Liver (tissue), 9 donors: ENCODE measurements around the gene PODN. TPM values are rescaled to one million over a fixed set of nuclear protein-coding genes. Genes with fewer than 3 reads are reported as not detected.

Source experiments
- DNase-seq: peaks from one replicate; pipeline ENCODE4 v3.0.0-alpha.2; 2017; ENCODE audit warnings: low spot score
- H3K27ac ChIP-seq, 2 donors: one replicate each; pipeline ENCODE4 v1.7.0; 2013; ENCODE audit warnings: inconsistent platforms in 2 of 2, low read length in 2 of 2, control low read depth in 1 of 2, low read depth in 1 of 2, mild to moderate bottlenecking in 1 of 2
- H3K27me3 ChIP-seq, 4 donors: one replicate each; pipeline versions ENCODE4 v1.6.1 to v1.7.0; 2013; ENCODE audit warnings: low read length in 3 of 4, inconsistent platforms in 1 of 4, mild to moderate bottlenecking in 1 of 4, moderate library complexity in 1 of 4; ENCODE audit not compliant: control insufficient read depth in 4 of 4, insufficient read depth in 4 of 4
- H3K36me3 ChIP-seq, 4 donors: one replicate each; pipeline versions ENCODE4 v1.6.1 to v1.7.0; 2013; ENCODE audit warnings: low read length in 3 of 4, mild to moderate bottlenecking in 3 of 4, low read depth in 1 of 4, moderate library complexity in 1 of 4; ENCODE audit not compliant: control insufficient read depth in 4 of 4, insufficient read depth in 3 of 4
- H3K4me1 ChIP-seq, 4 donors: one replicate each; pipeline versions ENCODE4 v1.6.1 to v1.7.0; 2013; ENCODE audit warnings: low read length in 3 of 4, mild to moderate bottlenecking in 3 of 4, moderate library complexity in 1 of 4; ENCODE audit not compliant: control insufficient read depth in 4 of 4, insufficient read depth in 4 of 4
- H3K4me3 ChIP-seq, 3 donors: one replicate each; pipeline versions ENCODE4 v1.6.1 to v1.7.0; 2013; ENCODE audit warnings: low read length in 3 of 3, control low read depth in 1 of 3, low read depth in 1 of 3, mild to moderate bottlenecking in 1 of 3
- H3K9ac ChIP-seq, 2 donors: one replicate each; pipeline ENCODE4 v1.7.0; 2013; ENCODE audit warnings: low read length in 2 of 2, mild to moderate bottlenecking in 2 of 2, moderate library complexity in 2 of 2, control low read depth in 1 of 2, low read depth in 1 of 2
- H3K9me3 ChIP-seq, 4 donors: one replicate each; pipeline versions ENCODE4 v1.6.1 to v1.7.0; 2013; ENCODE audit warnings: low read length in 3 of 4; ENCODE audit not compliant: control insufficient read depth in 4 of 4
- EGR1 ChIP-seq, 2 donors: IDR thresholded peaks; 2 replicates each; pipeline ENCODE4 v1.6.1; 2016 to 2018; ENCODE audit warnings: antibody characterized with exemption in 2 of 2, low read depth in 2 of 2
- FOXA2 ChIP-seq: IDR thresholded peaks from 2 replicates; pipeline ENCODE4 v1.6.1; 2016; ENCODE audit warnings: antibody characterized with exemption
- HNF4A ChIP-seq, 2 donors: conservative IDR thresholded peaks; 2 replicates each; pipeline ENCODE4 v1.6.1; 2016; ENCODE audit warnings: antibody characterized with exemption in 2 of 2, mild to moderate bottlenecking in 2 of 2
- HNF4G ChIP-seq: IDR thresholded peaks from 2 replicates; pipeline ENCODE4 v1.6.1; 2016; ENCODE audit warnings: antibody characterized with exemption
- JUND ChIP-seq, 2 donors: IDR thresholded peaks; 2 replicates each; pipeline ENCODE4 v1.6.1; 2016; ENCODE audit warnings: antibody characterized with exemption in 2 of 2
- NR2F2 ChIP-seq: IDR thresholded peaks from 2 replicates; pipeline ENCODE4 v1.6.1; 2016; ENCODE audit warnings: antibody characterized with exemption
- RAD21 ChIP-seq, 2 donors: IDR thresholded peaks; 2 replicates each; pipeline ENCODE4 v1.6.1; 2016; ENCODE audit warnings: antibody characterized with exemption in 2 of 2, mild to moderate bottlenecking in 2 of 2
- RXRA ChIP-seq, 2 donors: IDR thresholded peaks; 2 replicates each; pipeline ENCODE4 v1.6.1; 2017 to 2018; ENCODE audit warnings: antibody characterized with exemption in 2 of 2, mild to moderate bottlenecking in 1 of 2
- SP1 ChIP-seq: IDR thresholded peaks from 2 replicates; pipeline ENCODE4 v1.6.1; 2018; ENCODE audit warnings: antibody characterized with exemption, mild to moderate bottlenecking
- TAF1 ChIP-seq: conservative IDR thresholded peaks from 2 replicates; pipeline ENCODE4 v1.6.1; 2016; ENCODE audit warnings: antibody characterized with exemption, mild to moderate bottlenecking
- YY1 ChIP-seq: IDR thresholded peaks from 2 replicates; pipeline ENCODE4 v1.6.1; 2016; ENCODE audit warnings: antibody characterized with exemption, mild to moderate bottlenecking
- WGBS: extraction: QIAGEN DNeasy Blood & Tissue Kit; methylation state at CpG from one replicate; pipeline ENCODE4 v1.1.7; 2013; 5-methylcytosine and 5-hydroxymethylcytosine counted together
- polyA plus RNA-seq, 2 donors: library from polyadenylated mRNA; stranded (reverse) in 1 of 2; unstranded in 1 of 2; fragments of 200-250 nt in 1 of 2; fragments of >200 nt in 1 of 2; fragmentation: Nextera tagmentation in 1 of 2; extraction: Ambion mirVana in 1 of 2; gene quantifications; one replicate each; pipeline versions ENCODE4 v1.2.1 to v1.2.3, GENCODE V29; 2013 to 2015
- total RNA-seq, 2 donors: library from RNA; depleted of rRNA; stranded (reverse); fragments of >200 nt; gene quantifications; one replicate each; pipeline ENCODE4 v1.2.3, GENCODE V29; 2014
- TF ChIP-seq, protein P1 (sequence below): IDR thresholded peaks from 2 replicates; pipeline ENCODE4 v1.6.1; 2016; ENCODE audit warnings: antibody characterized with exemption
- TF ChIP-seq, protein P2 (sequence below): IDR thresholded peaks from 2 replicates; pipeline ENCODE4 v1.6.1; 2016; ENCODE audit warnings: antibody characterized with exemption
- TF ChIP-seq, protein P3 (sequence below): IDR thresholded peaks from 2 replicates; pipeline ENCODE4 v1.6.1; 2016; ENCODE audit warnings: antibody characterized with exemption
- TF ChIP-seq, protein P4 (sequence below): fragments of 150-350 bp; IDR thresholded peaks from 2 replicates; pipeline ENCODE4 v1.5.1; 2017; ENCODE audit warnings: improper control_type of control experiment, low read depth, low read length; ENCODE audit not compliant: missing input control
- donor health status: healthy.
- donor health status: healthy.
- donor health status: healthy.
- donor health status: healthy.
- donor health status: healthy.

The PODN gene
- total and polyA plus RNA-seq, 4 donors = 1.9 to 10.8 (median 6.3) TPM

DNA sequence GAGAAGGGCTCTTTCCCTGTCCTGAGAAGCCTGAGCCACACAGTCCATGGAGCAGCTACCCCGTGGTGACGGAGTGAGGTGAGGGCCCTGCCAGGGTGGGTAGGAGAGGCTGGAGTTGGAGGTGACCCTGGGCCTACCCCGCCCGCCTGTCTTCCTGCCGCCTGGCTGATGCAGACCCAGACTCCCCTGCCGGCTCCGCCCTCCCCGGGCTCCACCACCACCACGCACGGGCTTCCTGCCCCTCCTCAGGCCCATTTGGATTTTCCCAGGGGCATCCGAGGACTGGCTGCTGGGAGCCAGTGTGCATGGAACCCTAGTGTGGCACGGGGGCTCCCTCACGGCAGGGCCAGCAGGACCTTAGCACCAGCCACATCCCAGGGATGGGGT is 32.5 kb downstream of the PODN start:
- no peaks in the 10 kb centered on the region for H3K27me3 ChIP-seq
- peaks cover 0 to 18% (median 9%) of the 10 kb centered on the region in 4 donors for H3K4me1 ChIP-seq
- DNase-seq = no peak
- no peaks in the 10 kb centered on the region for H3K9me3 ChIP-seq
- TF ChIP-seq, protein P1, sequence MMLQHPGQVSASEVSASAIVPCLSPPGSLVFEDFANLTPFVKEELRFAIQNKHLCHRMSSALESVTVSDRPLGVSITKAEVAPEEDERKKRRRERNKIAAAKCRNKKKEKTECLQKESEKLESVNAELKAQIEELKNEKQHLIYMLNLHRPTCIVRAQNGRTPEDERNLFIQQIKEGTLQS = no peak
- TF ChIP-seq HNF4G (no peak), YY1 (no peak), RXRA (IDR thresholded peaks at IDR 0.05) (no peak)
- TF ChIP-seq, protein P2, sequence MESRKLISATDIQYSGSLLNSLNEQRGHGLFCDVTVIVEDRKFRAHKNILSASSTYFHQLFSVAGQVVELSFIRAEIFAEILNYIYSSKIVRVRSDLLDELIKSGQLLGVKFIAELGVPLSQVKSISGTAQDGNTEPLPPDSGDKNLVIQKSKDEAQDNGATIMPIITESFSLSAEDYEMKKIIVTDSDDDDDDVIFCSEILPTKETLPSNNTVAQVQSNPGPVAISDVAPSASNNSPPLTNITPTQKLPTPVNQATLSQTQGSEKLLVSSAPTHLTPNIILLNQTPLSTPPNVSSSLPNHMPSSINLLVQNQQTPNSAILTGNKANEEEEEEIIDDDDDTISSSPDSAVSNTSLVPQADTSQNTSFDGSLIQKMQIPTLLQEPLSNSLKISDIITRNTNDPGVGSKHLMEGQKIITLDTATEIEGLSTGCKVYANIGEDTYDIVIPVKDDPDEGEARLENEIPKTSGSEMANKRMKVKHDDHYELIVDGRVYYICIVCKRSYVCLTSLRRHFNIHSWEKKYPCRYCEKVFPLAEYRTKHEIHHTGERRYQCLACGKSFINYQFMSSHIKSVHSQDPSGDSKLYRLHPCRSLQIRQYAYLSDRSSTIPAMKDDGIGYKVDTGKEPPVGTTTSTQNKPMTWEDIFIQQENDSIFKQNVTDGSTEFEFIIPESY = no peak
- H3K27ac ChIP-seq = no peak overlapping the region
- no peak overlapping the region for H3K9ac ChIP-seq
- H3K36me3 ChIP-seq = no peaks in the 10 kb centered on the region
- no peak overlapping the region for H3K4me3 ChIP-seq
- WGBS = 81% methylated on average over 13 of the region's 13 CpGs

DNA sequence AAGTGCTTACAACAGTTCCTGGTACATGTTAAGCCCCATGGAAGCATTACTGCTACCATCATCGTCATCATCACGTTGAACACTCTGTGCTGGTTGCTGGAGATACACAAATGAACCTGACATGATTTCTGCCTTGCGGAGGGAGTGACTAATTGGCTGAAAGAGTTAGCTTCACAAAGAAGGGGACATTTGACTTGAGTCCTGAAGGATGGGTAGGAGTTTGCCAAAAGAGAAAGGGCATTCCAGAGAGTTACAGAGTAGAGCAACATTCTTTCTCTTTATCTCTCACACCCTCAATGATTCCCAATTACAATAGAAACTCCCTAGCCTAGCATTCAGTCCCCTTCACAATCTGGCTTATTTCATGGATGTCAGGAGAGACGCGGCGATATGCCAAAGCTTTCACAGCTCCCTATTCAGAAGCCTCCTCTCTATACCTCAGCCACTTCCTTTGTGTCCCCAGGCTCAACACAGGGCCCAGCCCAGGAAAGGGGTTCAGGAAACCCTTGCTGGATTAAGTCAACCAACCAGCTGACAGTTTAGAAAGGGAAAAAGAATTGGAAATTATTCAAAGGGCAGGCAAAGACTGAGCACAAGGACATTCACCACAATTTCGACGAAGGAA is 42.4 kb downstream of the PODN start:
- no peaks in the 10 kb centered on the region for H3K4me1 ChIP-seq
- H3K27ac ChIP-seq = no peak overlapping the region
- H3K9ac ChIP-seq = no peak overlapping the region
- no peaks in the 10 kb centered on the region for H3K27me3 ChIP-seq
- H3K4me3 ChIP-seq = no peak overlapping the region
- WGBS = 81% methylated on average over 8 of the region's 8 CpGs
- H3K36me3 ChIP-seq = no peaks in the 10 kb centered on the region
- TF ChIP-seq SP1 = no peak
- TF ChIP-seq, protein P1 = no peak
- TF ChIP-seq, protein P3, sequence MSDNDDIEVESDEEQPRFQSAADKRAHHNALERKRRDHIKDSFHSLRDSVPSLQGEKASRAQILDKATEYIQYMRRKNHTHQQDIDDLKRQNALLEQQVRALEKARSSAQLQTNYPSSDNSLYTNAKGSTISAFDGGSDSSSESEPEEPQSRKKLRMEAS = no peak
- TF ChIP-seq, protein P4, sequence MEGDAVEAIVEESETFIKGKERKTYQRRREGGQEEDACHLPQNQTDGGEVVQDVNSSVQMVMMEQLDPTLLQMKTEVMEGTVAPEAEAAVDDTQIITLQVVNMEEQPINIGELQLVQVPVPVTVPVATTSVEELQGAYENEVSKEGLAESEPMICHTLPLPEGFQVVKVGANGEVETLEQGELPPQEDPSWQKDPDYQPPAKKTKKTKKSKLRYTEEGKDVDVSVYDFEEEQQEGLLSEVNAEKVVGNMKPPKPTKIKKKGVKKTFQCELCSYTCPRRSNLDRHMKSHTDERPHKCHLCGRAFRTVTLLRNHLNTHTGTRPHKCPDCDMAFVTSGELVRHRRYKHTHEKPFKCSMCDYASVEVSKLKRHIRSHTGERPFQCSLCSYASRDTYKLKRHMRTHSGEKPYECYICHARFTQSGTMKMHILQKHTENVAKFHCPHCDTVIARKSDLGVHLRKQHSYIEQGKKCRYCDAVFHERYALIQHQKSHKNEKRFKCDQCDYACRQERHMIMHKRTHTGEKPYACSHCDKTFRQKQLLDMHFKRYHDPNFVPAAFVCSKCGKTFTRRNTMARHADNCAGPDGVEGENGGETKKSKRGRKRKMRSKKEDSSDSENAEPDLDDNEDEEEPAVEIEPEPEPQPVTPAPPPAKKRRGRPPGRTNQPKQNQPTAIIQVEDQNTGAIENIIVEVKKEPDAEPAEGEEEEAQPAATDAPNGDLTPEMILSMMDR = no peak
- no peak for TF ChIP-seq HNF4A (conservative IDR thresholded peaks at IDR 0.05)
- no peak for TF ChIP-seq TAF1
- no peak for TF ChIP-seq EGR1 (IDR thresholded peaks at IDR 0.05; ENCODE audit: low read depth in 2 of 2)
- TF ChIP-seq FOXA2 = no peak
- no peak for TF ChIP-seq RXRA (IDR thresholded peaks at IDR 0.05)
- no peak for TF ChIP-seq JUND (IDR thresholded peaks at IDR 0.05)
- no peak for TF ChIP-seq NR2F2
- no peak for TF ChIP-seq YY1
- no peaks in the 10 kb centered on the region for H3K9me3 ChIP-seq
- no peak for DNase-seq

DNA sequence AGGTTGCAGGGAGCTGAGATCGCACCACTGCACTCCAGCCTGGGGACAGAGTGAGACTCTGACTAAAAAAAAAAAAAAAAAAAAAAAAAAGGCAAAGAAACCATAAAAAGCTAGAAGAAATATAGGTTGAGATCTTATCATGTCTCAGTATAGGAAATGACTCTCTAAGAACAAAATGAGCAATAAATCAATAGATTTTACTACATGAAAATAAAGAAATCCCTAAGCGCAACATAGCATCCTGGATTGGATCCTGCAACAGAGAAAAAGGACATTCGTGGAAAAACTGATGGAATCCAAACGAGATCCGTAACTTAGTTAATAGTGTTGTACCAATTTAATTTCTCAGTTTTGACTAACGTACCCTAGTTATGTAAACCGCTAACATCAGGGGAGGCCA is 45.1 kb downstream of the PODN start:
- no peak for TF ChIP-seq EGR1 (IDR thresholded peaks at IDR 0.05; ENCODE audit: low read depth in 2 of 2)
- no peak for TF ChIP-seq RAD21 (IDR thresholded peaks at IDR 0.05)
- TF ChIP-seq, protein P1 = no peak
- Histone ChIP-seq H3K27ac (no peak overlapping the region), H3K4me3 (no peak overlapping the region), H3K9me3 (no peaks in the 10 kb centered on the region), H3K4me1 (peaks cover 0 to 14% (median 7%) of the 10 kb centered on the region in 4 donors), H3K9ac (no peak overlapping the region), H3K36me3 (no peaks in the 10 kb centered on the region), H3K27me3 (no peaks in the 10 kb centered on the region)
- DNase-seq = no peak
- WGBS = 94% methylated on average over 7 of the region's 7 CpGs
